NCI-H69 (cell line): ENCODE measurements around the gene NR3C2.

Source experiments
- DNase-seq: peaks from one replicate; lab custom pipeline; 2025; lab: John Stamatoyannopoulos, UW

Gene NR3C2

GRCh38 chr4:148311526-148311925 is 130.7 kb downstream of the NR3C2 start:
- no peak for DNase-seq

- DNase-seq, result no peak
Observed at GRCh38 chr4:148310756-148311155, 131.5 kb downstream of the NR3C2 start.

- DNase-seq, result no peak
Observed at GRCh38 chr4:148305751-148306150, 136.5 kb downstream of the NR3C2 start.

- DNase-seq, result no peak
Observed at GRCh38 chr4:148302416-148302815, 139.8 kb downstream of the NR3C2 start.

GRCh38 chr4:148300877-148301276 is 141.3 kb downstream of the NR3C2 start:
- no peak for DNase-seq

GRCh38 chr4:148299337-148299736 is 142.9 kb downstream of the NR3C2 start:
- DNase-seq, result no peak

GRCh38 chr4:148296498-148296897 is 145.7 kb downstream of the NR3C2 start:
- DNase-seq, result no peak

GRCh38 chr4:148295642-148296041 is 146.6 kb downstream of the NR3C2 start:
- DNase-seq, result no peak

GRCh38 chr4:148293571-148293970 is 148.6 kb downstream of the NR3C2 start:
- no peak for DNase-seq

- DNase-seq, result no peak
Observed at GRCh38 chr4:148292686-148293085, 149.5 kb downstream of the NR3C2 start.

- DNase-seq, result peak; percentile 41
Observed at GRCh38 chr4:148289740-148290139, 152.5 kb downstream of the NR3C2 start.

- DNase-seq, result peak; percentile 79
Observed at GRCh38 chr4:148288448-148288847, 153.8 kb downstream of the NR3C2 start.

- DNase-seq, result peak; percentile 18
Observed at GRCh38 chr4:148287111-148287510, 155.1 kb downstream of the NR3C2 start.

- no peak for DNase-seq
Observed at GRCh38 chr4:148286012-148286411, 156.2 kb downstream of the NR3C2 start.

- DNase-seq, result peak; percentile 82
Observed at GRCh38 chr4:148283665-148284064, 158.5 kb downstream of the NR3C2 start.

- DNase-seq, result no peak
Observed at GRCh38 chr4:148278310-148278709, 163.9 kb downstream of the NR3C2 start.

GRCh38 chr4:148275266-148275665 is 166.9 kb downstream of the NR3C2 start:
- no peak for DNase-seq

- peak; percentile 58 for DNase-seq
Observed at GRCh38 chr4:148273501-148273986, 168.7 kb downstream of the NR3C2 start.

GRCh38 chr4:148271166-148271565 is 171.0 kb downstream of the NR3C2 start:
- no peak for DNase-seq

GRCh38 chr4:148270630-148271029 is 171.6 kb downstream of the NR3C2 start:
- DNase-seq, result no peak

- no peak for DNase-seq
Observed at GRCh38 chr4:148268835-148269234, 173.4 kb downstream of the NR3C2 start.

GRCh38 chr4:148266921-148267320 is 175.3 kb downstream of the NR3C2 start:
- DNase-seq, result no peak

- DNase-seq, result no peak
Observed at GRCh38 chr4:148266240-148266639, 176.0 kb downstream of the NR3C2 start.

GRCh38 chr4:148265627-148266026 is 176.6 kb downstream of the NR3C2 start:
- DNase-seq, result no peak

GRCh38 chr4:148263802-148264201 is 178.4 kb downstream of the NR3C2 start:
- DNase-seq, result peak; percentile 46
